HG03354 (cell line): Measurements from ENCODE around the gene PCSK5.

Experiments
- ATAC-seq: cut with Tn5 transposase; IDR thresholded peaks from one replicate; pipeline ENCODE4 v1.9.1; 2021; ENCODE audit warnings: mild to moderate bottlenecking; ENCODE audit not compliant: unreplicated experiment, poor library complexity, severe bottlenecking

PCSK5 gene

DNA sequence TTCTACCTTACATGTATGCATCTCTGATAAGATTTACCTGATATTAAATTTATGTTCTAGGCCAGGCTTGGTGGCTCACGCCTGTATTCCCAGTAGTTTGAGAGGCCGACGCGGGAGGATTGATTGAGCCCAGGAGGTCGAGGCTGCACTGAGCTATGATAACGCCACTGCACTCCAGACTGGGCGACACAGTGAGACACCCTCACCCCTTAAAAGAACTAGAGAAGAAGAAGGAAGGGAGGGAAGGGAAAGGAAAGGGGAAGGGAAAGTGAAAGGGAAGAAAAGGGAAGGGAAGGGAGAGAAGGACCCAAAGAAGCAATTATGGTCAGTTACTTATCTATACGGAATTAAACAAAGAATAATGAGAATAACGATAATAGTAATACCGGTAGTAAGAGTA is 504.9 kb downstream of the PCSK5 start:
- ATAC-seq, result no peak

DNA sequence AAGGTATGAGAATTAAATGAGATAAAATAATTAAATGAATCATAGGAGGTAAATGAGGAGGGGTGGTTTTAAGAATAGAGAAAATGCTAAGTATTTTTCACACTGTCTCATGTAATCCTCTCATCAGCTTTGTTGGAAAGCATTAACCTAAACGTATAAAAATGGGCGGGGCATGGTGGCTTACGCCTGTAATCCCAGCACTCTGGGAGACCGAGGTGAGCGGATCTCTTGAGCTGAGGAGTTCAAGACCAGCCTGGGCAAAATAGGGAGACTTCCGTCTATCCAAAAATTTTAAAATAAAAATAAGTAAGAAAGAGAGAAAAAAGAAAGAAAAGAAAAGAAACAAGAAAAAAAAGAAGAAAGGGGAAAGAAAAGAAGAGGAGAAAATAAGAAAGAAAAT is 505.7 kb downstream of the PCSK5 start:
- ATAC-seq, result no peak

DNA sequence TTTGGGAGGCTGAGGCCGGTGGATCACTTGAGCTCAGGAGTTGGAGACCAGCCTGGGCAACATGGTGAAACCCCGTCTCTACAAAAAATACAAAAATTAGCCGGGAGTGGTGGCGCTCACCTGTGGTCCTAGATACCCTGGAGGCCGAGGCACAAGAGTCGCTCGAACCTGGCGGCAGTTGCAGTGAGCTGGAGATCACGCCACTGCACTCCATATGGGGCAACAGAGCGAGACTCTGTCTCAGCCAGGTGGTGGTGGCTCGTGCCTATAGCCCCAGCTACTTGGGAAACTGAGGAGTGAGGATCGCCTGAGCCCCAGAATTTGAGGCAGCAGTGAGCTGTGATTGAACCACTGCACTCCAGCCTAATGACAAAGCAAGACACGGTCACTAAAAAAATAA is 506.1 kb downstream of the PCSK5 start:
- ATAC-seq, result no peak

DNA sequence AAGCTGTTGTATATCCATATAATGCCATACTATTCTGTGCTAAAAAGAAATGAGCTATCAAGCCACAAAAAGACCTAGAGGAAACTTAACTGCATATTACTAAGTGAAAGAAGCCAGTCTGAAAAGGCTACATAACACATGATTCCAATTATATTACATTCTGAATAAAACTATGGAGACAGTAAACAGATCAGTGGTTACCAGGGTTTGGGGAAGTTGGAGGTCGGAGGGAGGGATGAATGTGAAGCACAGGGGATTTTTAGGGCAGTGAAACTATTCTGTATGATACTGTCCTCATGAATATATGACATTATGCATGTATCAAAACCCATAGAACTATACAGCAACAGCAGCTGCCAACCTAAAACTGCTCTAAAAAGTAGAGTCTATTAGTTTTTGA is 509.4 kb downstream of the PCSK5 start:
- no peak for ATAC-seq

DNA sequence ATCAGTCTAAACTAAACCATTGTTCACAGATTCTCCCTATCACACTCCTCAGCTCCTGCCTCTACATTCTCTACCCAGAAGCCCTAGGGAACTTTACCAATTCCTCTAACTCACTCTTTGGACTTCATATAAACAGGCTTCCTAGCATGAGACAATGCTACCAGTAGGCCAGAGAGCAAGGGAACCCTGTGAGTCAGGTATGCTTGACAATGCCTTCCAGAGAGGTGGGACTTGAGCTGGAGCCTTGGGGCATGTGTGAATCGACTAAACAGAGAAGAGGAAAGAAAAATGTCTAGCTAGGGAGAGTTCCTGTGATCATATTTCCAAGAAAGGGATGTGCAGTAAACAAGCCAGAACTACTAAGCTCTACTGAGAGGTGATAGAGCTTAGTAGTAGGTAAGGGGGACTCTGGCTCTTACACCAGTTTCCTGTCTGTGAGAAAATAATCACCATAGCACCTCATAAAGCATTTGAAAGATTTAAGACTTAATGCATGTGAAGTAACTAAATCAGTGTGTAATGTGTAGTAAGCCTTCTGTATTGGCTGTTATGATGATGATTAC is 510.1 kb downstream of the PCSK5 start:
- no peak for ATAC-seq

DNA sequence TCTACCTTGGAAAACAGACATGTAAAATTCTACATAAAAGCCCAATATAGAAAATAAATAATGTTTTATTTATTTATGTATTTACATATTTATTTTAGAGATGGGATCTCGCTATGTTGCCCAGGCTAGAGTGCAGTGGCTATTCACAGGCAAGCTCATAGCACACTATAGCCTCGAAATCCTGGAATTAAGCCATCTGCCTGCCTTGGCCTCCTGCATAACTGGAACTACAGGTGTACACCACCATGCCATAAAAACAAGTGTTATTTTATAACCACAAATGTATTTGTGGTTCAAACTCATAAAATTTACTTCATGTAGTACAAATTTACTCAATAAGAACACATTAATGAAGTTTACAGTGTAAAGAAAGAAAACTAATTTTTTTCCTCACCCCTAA is 510.7 kb downstream of the PCSK5 start:
- ATAC-seq, result no peak

DNA sequence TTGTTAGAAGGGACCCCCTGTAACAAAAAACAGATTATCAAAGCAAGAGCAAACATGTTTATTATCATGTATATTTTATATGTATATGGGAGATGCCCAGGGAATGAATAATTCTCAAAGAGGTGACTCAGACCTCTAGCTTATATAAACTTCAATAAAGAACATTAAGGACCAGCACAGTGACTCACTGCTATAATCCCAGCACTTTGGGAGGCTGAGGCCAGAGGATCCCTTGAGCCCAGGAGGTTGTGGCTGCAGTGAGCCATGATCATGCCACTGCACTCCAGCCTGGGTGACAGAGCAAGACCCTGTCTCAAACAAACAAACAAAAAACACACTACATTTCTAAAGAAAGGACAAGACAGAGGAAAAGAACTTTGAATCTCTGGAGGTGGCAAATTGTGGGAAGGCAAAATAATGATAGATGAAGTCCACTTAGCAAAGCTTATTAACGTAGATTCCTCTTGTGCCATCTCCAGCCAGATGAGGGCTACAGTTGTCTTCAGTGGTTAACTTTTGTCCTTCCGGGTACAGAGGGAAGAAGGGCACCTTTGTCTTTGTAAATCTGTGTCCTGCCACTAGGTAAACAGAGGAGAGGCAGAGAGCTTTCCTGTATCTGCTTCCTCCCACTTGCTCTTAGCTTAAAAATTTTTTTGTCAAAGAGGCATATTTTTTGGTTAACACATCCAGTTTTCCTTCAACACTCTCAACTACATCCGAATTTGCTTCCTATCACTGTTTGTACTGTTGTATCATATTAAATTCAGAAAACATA is 511.3 kb downstream of the PCSK5 start:
- no peak for ATAC-seq

DNA sequence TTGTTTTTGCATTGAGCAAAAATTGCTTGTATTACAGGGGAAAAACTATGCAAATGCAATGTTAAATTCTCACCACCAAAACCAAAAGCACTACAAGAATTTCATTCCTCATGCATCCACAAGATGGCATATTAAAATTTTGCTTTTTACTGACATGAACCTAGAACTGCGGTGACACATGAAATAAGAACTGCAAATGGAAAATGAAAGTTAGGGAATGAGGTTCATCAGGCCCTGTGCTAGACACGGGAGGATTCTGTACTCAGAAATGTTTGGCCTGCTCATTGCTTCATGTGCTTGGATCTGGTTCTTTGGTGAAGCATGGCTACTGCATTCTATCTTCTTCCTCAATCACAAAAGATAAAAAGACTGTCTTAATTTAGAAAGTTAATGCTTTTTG is 512.9 kb downstream of the PCSK5 start:
- peak; percentile 90 for ATAC-seq

DNA sequence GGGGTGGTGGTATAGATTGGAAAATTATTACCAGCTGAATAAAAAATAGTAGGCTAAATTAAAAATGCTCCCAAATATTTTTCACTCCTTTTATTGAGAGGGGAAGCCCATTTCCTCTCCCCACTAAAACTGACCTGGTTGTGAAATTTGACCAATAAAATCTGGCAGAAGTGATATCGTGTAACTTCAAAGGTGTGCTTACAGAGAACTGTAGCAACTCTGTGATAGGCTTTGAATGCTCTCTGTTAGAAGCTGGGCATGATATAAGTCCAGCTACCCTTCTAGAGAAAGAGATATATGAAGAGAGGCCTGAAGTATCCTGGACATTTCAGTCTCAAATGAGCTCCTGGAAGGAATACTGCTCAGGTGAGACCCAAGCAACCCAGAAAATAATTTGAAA is 513.9 kb downstream of the PCSK5 start:
- ATAC-seq, result no peak

DNA sequence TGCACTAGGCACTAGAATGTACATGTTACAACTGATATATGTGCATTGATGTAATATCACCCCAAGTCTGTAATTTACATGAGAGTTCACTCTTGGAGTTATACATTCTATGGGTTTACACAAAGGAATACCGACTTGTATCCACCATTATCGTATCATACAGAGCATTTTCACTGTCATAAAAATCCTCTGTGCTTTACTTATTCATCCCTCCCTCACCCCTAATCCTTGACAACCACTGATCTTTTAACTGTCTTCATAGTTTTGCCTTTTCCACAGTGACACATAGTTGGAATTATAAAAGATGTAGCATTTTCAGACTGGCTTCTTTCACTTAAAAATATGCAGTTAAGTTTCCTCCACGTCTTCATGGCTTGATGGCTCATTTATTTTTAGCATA is 514.9 kb downstream of the PCSK5 start:
- ATAC-seq, result no peak

DNA sequence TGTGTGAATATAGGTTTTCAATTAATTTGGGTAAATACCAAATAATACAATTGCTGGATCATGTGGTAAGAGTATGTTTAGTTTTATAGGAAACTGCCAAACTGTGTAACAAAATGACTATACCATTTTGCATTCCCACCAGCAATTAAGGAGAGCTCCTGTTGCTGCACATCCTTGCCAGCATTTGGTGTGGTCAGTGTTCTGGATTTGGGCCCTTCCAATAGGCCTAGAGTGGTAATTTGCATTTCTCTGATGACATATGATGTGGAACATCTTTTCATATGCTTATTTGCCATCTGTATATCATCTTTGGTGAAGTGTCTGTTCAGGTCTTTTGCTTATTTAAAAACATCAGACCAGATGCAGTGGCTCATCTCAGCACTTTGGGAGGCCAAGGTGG is 515.4 kb downstream of the PCSK5 start:
- ATAC-seq, result no peak
